Left colon (tissue), 2 donors: ENCODE data around the gene CCR3. TPM values are rescaled to one million over a fixed set of nuclear protein-coding genes. Genes with fewer than 3 reads are reported as not detected.

ENCODE experiments used
- ATAC-seq: fragments of 200-7000 bp; cut with Tn5 transposase; one replicate; pipeline ENCODE4 v1.9.1; 2020; ENCODE audit warnings: mild to moderate bottlenecking, moderate library complexity
- DNase-seq, 2 donors: peaks; one replicate each; pipeline ENCODE4 v3.0.0-alpha.2; 2020
- intact Hi-C, 2 donors: fragments of 100-400 bp; cut with DNase I in 1 of 2; cut with micrococcal nuclease in 1 of 2; formaldehyde crosslinking; loops; one replicate each; pipeline versions ENCODE4 v1.11.2 to v1.14.0; 2022; cut with DNase I, micrococcal nuclease
- total RNA-seq, 2 donors: library from RNA; stranded (reverse); fragmentation: NEBNext Ultra II Directional; extraction: Animal tissue kit (Norgen Biotek cat#: 25700); gene quantifications; one replicate each; pipeline ENCODE4 v1.2.1, GENCODE V29; 2021
- donor health status: DM: no; HTN: no; CAD: no.
- donor health status: DM: yes; HTN: yes; CAD: no.

CCR3 gene
- total RNA-seq, 2 donors from 2014 or later = 0.28 TPM; not detected in 1

GRCh38 chr3:46264002-46264401 lies 21.7 kb downstream of the CCR3 start:
- intact Hi-C loops = no loop called here
- ATAC-seq (no peak), DNase-seq (no peak)

DNA sequence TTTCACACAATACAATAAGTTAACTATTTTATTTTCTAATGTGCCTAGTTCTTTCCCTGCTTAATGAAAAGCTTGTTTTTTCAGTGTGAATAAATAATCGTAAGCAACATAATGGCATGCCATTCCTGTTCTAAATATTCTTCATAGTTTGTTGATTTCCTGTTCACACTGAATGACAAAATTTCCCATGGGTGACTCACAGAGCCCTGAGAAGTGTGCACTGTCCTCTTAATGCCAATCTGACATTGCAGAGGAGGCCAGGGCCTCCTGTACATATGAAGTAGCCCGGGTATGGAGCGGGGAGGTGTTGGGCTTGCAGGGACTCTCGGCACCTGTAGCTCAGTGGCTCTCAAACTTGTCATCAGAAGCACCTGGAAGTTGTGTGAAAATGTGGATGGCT lies 24.3 kb downstream of the CCR3 start:
- DNase-seq = no peak
- ATAC-seq = no peak
- intact Hi-C loops = no loop called here

DNA sequence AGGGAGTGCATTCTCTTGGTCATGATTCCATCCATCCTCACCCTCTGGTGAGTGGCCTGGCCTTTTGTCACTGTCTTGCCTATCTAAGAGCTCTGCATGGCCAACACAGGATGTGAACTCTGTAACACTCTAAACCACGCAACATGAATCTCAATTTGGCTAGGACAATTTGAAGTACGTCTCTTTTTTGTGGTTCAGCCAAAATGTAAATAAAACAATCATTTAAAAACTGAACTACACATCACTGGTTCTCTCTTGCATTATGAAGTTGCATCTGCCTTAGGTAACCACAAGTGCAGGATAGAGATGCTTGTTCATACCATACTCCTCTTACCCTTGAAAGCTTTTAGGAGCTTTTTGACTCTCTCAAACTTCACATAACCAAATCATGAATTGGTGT lies 27.3 kb downstream of the CCR3 start:
- intact Hi-C loops = no loop called here
- no peak for DNase-seq
- no peak for ATAC-seq

DNA sequence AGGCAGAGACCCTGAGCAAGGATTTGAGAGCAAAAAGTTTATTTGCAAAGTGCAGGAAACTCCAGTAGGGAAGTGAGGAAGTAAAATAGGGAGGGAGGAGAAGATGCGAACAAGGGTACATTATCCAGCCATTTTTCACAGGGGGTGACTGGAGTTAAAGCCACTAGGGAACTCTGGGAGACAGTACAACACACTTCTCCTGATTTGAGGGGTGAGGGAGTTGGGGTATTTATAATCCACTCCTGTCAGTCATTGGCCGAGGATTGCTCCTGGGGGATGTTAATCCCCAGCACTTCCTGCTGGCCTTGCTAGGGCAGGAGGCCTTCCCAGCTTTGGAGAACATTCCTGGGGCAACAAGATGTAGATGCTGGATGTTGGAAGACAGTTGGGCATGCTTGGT lies 28.2 kb downstream of the CCR3 start:
- no peak for DNase-seq
- ATAC-seq = no peak
- intact Hi-C loops = no loop called here

GRCh38 chr3:46271209-46271745 lies 29.0 kb downstream of the CCR3 start:
- DNase-seq (no peak), ATAC-seq (no peak)
- intact Hi-C loops = no loop called here

DNA sequence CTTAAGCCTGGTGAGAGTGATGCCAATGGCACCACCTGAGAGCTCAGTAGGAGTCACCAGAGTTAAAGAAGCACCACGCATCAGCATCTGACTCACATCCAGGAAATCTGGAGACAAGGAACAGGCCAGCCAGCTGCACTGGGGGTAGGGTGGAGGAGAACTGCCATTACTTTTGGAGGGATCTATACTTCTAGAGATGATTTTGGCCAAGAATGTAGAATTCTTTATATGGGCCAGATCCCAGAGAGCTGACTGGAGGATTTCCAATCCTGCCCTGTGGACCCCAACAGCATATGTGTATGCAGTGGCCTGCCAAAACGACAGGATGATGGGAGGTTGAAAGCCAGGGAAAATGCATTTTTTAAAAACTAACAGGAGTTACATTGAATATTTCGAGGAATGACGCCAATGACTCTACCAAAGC lies 29.8 kb downstream of the CCR3 start:
- DNase-seq (no peak), ATAC-seq (no peak)

DNA sequence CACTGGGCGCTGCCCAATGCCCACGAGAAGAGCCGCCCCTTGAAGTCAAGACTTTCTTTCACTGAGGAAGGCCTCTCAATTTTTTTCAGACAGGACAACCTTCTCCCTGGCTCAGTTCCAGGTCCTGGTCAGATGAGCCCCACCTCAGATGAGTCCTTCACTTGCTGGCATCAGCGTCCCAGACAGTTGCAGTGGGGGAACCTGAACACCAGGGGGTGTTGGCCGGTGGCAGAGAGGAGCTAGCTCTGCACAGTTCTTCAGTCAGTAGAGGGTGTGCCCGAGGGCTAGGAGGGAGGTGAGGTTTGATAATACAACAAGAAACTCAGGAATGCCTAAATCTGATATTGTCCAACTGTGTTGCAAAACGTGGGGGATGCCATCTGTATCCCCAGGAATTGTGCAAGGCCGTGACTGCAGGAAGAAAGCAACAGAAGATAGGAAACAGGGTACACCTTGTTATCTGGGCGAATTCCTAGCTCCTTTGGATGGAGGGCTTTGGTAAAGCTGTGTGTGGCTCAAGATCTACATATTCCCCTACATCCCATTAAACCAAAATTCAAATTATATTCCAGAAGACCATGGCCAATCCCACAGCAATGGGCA lies 34.3 kb downstream of the CCR3 start:
- DNase-seq (peak; percentile 61 to 76), ATAC-seq (peak; percentile 91)
- intact Hi-C loops = no loop called here

More for the DNA sequence above, 29.8 kb downstream of the CCR3 start:
- intact Hi-C loops = no loop called here

- ATAC-seq = no peak
- intact Hi-C loops = no loop called here
- no peak for DNase-seq
These were observed 35.2 kb downstream of the CCR3 start for GRCh38 chr3:46277476-46277875.

DNA sequence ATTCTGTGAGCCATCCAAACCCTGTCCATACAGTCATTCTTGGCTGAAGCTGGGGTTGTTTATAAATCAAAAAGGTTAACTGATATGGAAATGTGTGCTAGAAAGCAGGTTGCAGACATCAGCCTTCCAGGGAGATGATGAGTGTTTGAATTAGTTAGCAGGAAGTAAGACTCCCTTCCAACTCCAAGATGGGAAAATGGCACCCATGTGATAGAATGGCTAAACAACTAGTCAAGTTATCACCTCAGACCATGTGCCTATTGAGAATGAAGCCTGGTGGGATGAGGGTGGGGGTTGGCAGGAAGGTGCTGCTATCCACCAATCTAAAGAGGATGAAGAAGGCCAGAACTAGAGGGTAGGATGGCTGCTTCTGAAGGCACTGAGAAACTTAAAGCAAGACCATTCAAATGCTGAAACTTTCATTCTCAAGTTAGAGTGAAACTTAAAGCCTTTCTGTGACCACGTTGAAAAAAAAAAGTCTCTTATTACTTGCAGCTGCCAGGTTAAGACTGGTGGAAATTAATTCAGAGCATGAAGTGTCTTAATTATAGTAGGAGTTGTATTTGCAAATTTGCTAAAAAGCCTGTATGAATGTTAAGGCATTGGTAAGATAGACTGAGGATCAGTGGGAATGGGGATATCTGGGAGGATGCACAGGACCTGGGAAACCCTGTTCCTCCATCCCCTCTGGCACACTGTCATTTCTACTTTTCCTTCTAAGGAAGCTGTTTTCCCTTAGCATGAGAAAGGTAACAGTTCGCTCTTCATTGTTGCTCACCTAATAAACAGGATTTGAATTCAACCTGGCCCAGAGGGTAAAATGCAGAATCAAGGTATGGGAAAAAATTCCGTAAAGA lies 36.8 kb downstream of the CCR3 start:
- DNase-seq = no peak
- intact Hi-C loops = no loop called here
- no peak for ATAC-seq

DNA sequence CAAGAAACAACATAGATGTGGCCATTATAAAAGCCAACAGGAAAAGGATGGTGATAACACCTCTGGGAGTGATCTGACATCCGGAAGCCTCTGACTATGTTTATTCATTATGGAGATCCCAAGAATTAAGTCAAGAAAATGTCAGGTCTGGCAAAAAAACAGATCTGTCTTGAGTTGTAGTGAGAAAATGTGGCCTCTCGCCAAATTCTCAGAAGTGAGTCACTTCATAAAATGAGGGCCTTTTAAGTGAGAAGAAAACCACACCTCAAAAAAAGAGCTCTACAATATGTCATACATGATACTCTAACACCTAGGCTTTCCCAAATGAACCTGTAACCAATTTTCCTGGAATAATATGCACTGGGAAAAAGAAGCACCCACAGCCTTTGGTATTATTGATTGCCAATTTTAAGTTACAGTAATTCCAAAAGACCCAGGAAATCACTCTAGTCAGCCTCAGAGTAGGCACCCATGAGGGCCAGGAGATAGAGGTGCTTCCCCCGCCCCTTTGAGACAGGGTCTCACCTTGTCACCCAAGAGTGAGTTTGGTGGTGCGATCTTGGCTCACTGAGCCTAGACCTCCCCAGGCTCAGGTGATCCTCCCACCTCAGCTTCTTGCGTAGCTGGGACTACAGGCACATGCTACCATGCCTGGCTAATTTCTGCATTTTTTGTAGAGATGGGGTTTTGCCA lies 38.0 kb downstream of the CCR3 start:
- no peak for ATAC-seq
- no peak for DNase-seq
- intact Hi-C loops = no loop called here

DNA sequence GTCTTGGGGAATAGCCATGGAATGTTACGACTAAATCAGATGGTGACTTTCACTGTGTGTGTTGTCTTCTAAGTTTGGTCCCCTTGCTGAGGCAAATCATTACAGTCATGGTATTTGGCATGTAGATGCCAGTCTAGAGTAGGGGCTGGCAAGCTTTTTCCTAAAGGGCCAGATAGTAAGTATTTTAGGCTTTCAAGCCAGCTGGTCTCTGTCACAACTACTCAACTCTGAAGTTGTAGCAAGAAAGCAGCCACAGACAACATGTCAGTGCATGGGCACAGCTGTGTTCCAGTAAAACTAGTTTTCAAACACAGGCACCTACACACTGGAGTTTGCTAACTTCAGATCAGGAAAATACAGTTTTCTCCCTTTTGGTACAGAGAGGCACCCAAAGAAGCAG lies 39.3 kb downstream of the CCR3 start:
- DNase-seq (no peak), ATAC-seq (no peak)
- intact Hi-C loops = no loop called here

DNA sequence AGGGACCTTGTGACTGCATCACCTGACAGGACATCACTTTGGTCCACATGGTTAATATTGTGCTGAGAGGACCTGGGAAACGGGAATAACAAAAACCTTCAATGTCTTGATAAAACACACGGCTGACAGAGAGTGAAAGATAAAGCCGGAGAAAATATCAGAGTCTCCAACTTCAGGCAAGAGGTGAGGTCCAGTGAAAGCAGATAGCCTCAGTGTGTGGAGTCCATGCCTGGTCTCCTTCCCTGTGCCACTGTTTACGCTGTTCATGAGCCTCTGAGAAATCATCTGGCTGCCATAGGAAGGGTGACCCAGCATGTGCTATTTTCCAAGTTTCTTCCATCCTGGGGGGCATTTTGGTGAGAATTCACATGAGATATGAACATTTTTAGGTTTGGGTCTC lies 39.8 kb downstream of the CCR3 start:
- ATAC-seq (no peak), DNase-seq (no peak)
- intact Hi-C loops = no loop called here

DNA sequence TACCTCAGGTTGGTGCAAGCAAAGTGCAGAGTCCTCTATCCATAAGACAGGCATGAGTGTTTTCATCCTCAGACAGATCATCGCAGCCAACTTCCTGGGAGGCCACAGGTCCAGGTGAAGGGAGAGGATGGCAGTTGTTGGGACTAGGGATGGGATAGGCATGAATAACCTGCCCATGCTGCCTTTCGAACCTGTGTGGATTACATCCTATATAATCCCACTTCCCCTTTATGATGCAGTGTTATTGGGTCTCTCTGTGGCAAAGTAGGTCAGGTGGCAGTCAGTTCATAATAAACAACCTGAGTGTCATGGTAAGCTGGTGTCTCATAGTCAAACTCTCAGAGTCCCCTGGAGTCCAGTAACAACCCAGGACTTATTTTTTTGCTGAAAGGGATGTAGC lies 40.4 kb downstream of the CCR3 start:
- intact Hi-C loops = no loop called here
- no peak for DNase-seq
- no peak for ATAC-seq

- no peak for DNase-seq
- no peak for ATAC-seq
- intact Hi-C loops = no loop called here
These were observed 41.7 kb downstream of the CCR3 start for GRCh38 chr3:46283881-46284450.

DNA sequence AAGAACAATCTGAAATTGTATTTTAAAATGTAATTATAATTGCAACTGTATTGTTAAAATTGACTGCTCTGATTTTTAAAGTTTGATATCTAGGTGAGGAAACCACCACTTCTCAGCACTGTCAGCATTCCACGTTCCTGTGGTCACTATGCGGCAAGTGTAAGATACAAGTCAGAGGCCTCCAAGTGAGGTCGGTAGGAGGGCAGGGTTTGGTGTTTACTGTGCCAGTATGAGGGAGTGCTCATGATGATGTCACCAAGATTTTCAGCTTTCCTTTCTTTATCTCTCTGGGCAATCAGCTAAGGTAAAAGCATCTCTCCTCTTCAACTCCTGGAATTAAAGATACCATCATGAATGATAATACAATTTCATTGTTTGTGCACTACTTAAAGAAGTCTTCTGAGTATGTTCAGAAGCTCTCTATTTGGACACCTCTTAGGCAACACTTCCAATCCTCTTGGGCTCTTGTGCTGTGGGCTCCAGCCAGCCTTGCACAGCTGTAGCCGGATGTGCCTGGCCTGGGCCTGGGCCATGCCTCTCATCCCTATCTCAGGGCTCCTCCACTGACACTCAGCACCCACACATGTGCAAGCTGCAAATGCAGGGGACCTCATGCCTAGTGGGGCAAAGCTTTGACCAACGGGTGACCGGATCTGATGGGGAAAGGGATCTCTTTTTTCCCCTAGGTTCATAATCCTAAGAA lies 42.9 kb downstream of the CCR3 start:
- intact Hi-C loops = no loop called here
- no peak for DNase-seq
- ATAC-seq = no peak

GRCh38 chr3:46285931-46286619 lies 43.8 kb downstream of the CCR3 start:
- ATAC-seq = no peak
- intact Hi-C loops = no loop called here

GRCh38 chr3:46286947-46287565 lies 44.8 kb downstream of the CCR3 start:
- intact Hi-C loops = no loop called here
- no peak for DNase-seq

More at GRCh38 chr3:46285931-46286619, 43.8 kb downstream of the CCR3 start:
- DNase-seq = no peak

GRCh38 chr3:46289551-46289950 lies 47.3 kb downstream of the CCR3 start:
- ATAC-seq = no peak
- DNase-seq = no peak
- intact Hi-C loops = no loop called here

More at GRCh38 chr3:46286947-46287565, 44.8 kb downstream of the CCR3 start:
- ATAC-seq = no peak
